Liver (tissue), 9 donors: ENCODE results near the gene PSMB7. TPM values are rescaled to one million over a fixed set of nuclear protein-coding genes. Genes with fewer than 3 reads are reported as not detected.

Source experiments
- DNase-seq: peaks from one replicate; pipeline ENCODE4 v3.0.0-alpha.2; 2017; ENCODE audit warnings: low spot score
- H3K27ac ChIP-seq, 2 donors: one replicate each; pipeline ENCODE4 v1.7.0; 2013; ENCODE audit warnings: inconsistent platforms in 2 of 2, low read length in 2 of 2, control low read depth in 1 of 2, low read depth in 1 of 2, mild to moderate bottlenecking in 1 of 2
- H3K27me3 ChIP-seq, 4 donors: one replicate each; pipeline versions ENCODE4 v1.6.1 to v1.7.0; 2013; ENCODE audit warnings: low read length in 3 of 4, inconsistent platforms in 1 of 4, mild to moderate bottlenecking in 1 of 4, moderate library complexity in 1 of 4; ENCODE audit not compliant: control insufficient read depth in 4 of 4, insufficient read depth in 4 of 4
- H3K36me3 ChIP-seq, 4 donors: one replicate each; pipeline versions ENCODE4 v1.6.1 to v1.7.0; 2013; ENCODE audit warnings: low read length in 3 of 4, mild to moderate bottlenecking in 3 of 4, low read depth in 1 of 4, moderate library complexity in 1 of 4; ENCODE audit not compliant: control insufficient read depth in 4 of 4, insufficient read depth in 3 of 4
- H3K4me1 ChIP-seq, 4 donors: one replicate each; pipeline versions ENCODE4 v1.6.1 to v1.7.0; 2013; ENCODE audit warnings: low read length in 3 of 4, mild to moderate bottlenecking in 3 of 4, moderate library complexity in 1 of 4; ENCODE audit not compliant: control insufficient read depth in 4 of 4, insufficient read depth in 4 of 4
- H3K4me3 ChIP-seq, 3 donors: one replicate each; pipeline versions ENCODE4 v1.6.1 to v1.7.0; 2013; ENCODE audit warnings: low read length in 3 of 3, control low read depth in 1 of 3, low read depth in 1 of 3, mild to moderate bottlenecking in 1 of 3
- H3K9ac ChIP-seq, 2 donors: one replicate each; pipeline ENCODE4 v1.7.0; 2013; ENCODE audit warnings: low read length in 2 of 2, mild to moderate bottlenecking in 2 of 2, moderate library complexity in 2 of 2, control low read depth in 1 of 2, low read depth in 1 of 2
- H3K9me3 ChIP-seq, 4 donors: one replicate each; pipeline versions ENCODE4 v1.6.1 to v1.7.0; 2013; ENCODE audit warnings: low read length in 3 of 4; ENCODE audit not compliant: control insufficient read depth in 4 of 4
- EGR1 ChIP-seq, 2 donors: IDR thresholded peaks; 2 replicates each; pipeline ENCODE4 v1.6.1; 2016 to 2018; ENCODE audit warnings: antibody characterized with exemption in 2 of 2, low read depth in 2 of 2
- FOXA1 ChIP-seq: IDR thresholded peaks from 2 replicates; pipeline ENCODE4 v1.6.1; 2016; ENCODE audit warnings: antibody characterized with exemption
- FOXA2 ChIP-seq: IDR thresholded peaks from 2 replicates; pipeline ENCODE4 v1.6.1; 2016; ENCODE audit warnings: antibody characterized with exemption
- GABPA ChIP-seq, 2 donors: IDR thresholded peaks in 1 of 2; conservative IDR thresholded peaks in 1 of 2; 2 replicates each; pipeline ENCODE4 v1.6.1; 2016; ENCODE audit warnings: antibody characterized with exemption in 2 of 2, mild to moderate bottlenecking in 1 of 2, moderate library complexity in 1 of 2
- HNF4A ChIP-seq, 2 donors: conservative IDR thresholded peaks; 2 replicates each; pipeline ENCODE4 v1.6.1; 2016; ENCODE audit warnings: antibody characterized with exemption in 2 of 2, mild to moderate bottlenecking in 2 of 2
- HNF4G ChIP-seq: IDR thresholded peaks from 2 replicates; pipeline ENCODE4 v1.6.1; 2016; ENCODE audit warnings: antibody characterized with exemption
- JUND ChIP-seq, 2 donors: IDR thresholded peaks; 2 replicates each; pipeline ENCODE4 v1.6.1; 2016; ENCODE audit warnings: antibody characterized with exemption in 2 of 2
- RAD21 ChIP-seq, 2 donors: IDR thresholded peaks; 2 replicates each; pipeline ENCODE4 v1.6.1; 2016; ENCODE audit warnings: antibody characterized with exemption in 2 of 2, mild to moderate bottlenecking in 2 of 2
- RXRA ChIP-seq, 2 donors: IDR thresholded peaks; 2 replicates each; pipeline ENCODE4 v1.6.1; 2017 to 2018; ENCODE audit warnings: antibody characterized with exemption in 2 of 2, mild to moderate bottlenecking in 1 of 2
- SP1 ChIP-seq: IDR thresholded peaks from 2 replicates; pipeline ENCODE4 v1.6.1; 2018; ENCODE audit warnings: antibody characterized with exemption, mild to moderate bottlenecking
- TAF1 ChIP-seq: conservative IDR thresholded peaks from 2 replicates; pipeline ENCODE4 v1.6.1; 2016; ENCODE audit warnings: antibody characterized with exemption, mild to moderate bottlenecking
- YY1 ChIP-seq: IDR thresholded peaks from 2 replicates; pipeline ENCODE4 v1.6.1; 2016; ENCODE audit warnings: antibody characterized with exemption, mild to moderate bottlenecking
- WGBS: extraction: QIAGEN DNeasy Blood & Tissue Kit; methylation state at CpG from one replicate; pipeline ENCODE4 v1.1.7; 2013; 5-methylcytosine and 5-hydroxymethylcytosine counted together
- polyA plus RNA-seq, 2 donors: library from polyadenylated mRNA; stranded (reverse) in 1 of 2; unstranded in 1 of 2; fragments of 200-250 nt in 1 of 2; fragments of >200 nt in 1 of 2; fragmentation: Nextera tagmentation in 1 of 2; extraction: Ambion mirVana in 1 of 2; gene quantifications; one replicate each; pipeline versions ENCODE4 v1.2.1 to v1.2.3, GENCODE V29; 2013 to 2015
- total RNA-seq, 2 donors: library from RNA; depleted of rRNA; stranded (reverse); fragments of >200 nt; gene quantifications; one replicate each; pipeline ENCODE4 v1.2.3, GENCODE V29; 2014
- TF ChIP-seq, protein P1 (sequence below): fragments of 150-350 bp; IDR thresholded peaks from 2 replicates; pipeline ENCODE4 v1.5.1; 2017; ENCODE audit warnings: improper control_type of control experiment, low read depth, low read length; ENCODE audit not compliant: missing input control
- TF ChIP-seq, protein P2 (sequence below): IDR thresholded peaks from 2 replicates; pipeline ENCODE4 v1.6.1; 2016; ENCODE audit warnings: antibody characterized with exemption, mild to moderate bottlenecking
- TF ChIP-seq, protein P3 (sequence below): IDR thresholded peaks from 2 replicates; pipeline ENCODE4 v1.6.1; 2016; ENCODE audit warnings: antibody characterized with exemption
- TF ChIP-seq, protein P4 (sequence below): IDR thresholded peaks from 2 replicates; pipeline ENCODE4 v1.6.1; 2016; ENCODE audit warnings: antibody characterized with exemption
- donor health status: healthy.
- donor health status: healthy.
- donor health status: healthy.
- donor health status: healthy.
- donor health status: healthy.

The PSMB7 gene
- total and polyA plus RNA-seq, 4 donors = 90.9 to 183 (median 134) TPM

DNA sequence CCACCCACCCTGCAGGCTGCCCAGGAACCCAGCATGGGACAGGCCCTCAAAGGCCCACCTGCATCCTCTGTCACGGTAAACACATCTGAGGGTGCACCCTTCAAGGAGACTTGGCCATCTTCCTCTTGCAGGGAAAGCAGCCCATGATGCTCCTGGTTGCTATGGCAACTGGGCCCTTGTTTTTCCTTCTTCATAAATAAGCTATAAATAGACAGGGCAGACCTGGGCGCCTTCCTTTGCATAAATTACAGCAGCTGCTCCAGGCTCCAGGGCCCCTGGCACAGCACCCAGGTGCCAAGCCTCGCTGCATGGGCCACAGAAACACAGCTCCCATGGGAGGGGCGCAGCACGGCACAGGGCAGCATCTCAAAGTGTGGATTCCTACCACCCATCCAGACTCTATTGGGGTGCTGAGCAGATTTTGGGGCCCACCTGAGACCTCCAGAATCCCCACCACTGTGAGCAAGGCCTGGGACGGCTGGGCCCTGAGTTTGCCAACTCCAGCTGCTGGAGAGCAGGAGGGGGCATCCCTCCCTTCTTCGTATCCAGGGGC is 5.8 kb upstream of the PSMB7 start:
- no peak overlapping the region for H3K27ac ChIP-seq
- no peak for DNase-seq
- no peak for TF ChIP-seq HNF4G
- TF ChIP-seq HNF4A (conservative IDR thresholded peaks at IDR 0.05) = no peak
- TF ChIP-seq JUND (IDR thresholded peaks at IDR 0.05) = no peak
- TF ChIP-seq EGR1 (IDR thresholded peaks at IDR 0.05; ENCODE audit: low read depth in 2 of 2) = no peak
- TF ChIP-seq, protein P1, sequence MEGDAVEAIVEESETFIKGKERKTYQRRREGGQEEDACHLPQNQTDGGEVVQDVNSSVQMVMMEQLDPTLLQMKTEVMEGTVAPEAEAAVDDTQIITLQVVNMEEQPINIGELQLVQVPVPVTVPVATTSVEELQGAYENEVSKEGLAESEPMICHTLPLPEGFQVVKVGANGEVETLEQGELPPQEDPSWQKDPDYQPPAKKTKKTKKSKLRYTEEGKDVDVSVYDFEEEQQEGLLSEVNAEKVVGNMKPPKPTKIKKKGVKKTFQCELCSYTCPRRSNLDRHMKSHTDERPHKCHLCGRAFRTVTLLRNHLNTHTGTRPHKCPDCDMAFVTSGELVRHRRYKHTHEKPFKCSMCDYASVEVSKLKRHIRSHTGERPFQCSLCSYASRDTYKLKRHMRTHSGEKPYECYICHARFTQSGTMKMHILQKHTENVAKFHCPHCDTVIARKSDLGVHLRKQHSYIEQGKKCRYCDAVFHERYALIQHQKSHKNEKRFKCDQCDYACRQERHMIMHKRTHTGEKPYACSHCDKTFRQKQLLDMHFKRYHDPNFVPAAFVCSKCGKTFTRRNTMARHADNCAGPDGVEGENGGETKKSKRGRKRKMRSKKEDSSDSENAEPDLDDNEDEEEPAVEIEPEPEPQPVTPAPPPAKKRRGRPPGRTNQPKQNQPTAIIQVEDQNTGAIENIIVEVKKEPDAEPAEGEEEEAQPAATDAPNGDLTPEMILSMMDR = no peak
- no peak for TF ChIP-seq FOXA2
- TF ChIP-seq, protein P2, sequence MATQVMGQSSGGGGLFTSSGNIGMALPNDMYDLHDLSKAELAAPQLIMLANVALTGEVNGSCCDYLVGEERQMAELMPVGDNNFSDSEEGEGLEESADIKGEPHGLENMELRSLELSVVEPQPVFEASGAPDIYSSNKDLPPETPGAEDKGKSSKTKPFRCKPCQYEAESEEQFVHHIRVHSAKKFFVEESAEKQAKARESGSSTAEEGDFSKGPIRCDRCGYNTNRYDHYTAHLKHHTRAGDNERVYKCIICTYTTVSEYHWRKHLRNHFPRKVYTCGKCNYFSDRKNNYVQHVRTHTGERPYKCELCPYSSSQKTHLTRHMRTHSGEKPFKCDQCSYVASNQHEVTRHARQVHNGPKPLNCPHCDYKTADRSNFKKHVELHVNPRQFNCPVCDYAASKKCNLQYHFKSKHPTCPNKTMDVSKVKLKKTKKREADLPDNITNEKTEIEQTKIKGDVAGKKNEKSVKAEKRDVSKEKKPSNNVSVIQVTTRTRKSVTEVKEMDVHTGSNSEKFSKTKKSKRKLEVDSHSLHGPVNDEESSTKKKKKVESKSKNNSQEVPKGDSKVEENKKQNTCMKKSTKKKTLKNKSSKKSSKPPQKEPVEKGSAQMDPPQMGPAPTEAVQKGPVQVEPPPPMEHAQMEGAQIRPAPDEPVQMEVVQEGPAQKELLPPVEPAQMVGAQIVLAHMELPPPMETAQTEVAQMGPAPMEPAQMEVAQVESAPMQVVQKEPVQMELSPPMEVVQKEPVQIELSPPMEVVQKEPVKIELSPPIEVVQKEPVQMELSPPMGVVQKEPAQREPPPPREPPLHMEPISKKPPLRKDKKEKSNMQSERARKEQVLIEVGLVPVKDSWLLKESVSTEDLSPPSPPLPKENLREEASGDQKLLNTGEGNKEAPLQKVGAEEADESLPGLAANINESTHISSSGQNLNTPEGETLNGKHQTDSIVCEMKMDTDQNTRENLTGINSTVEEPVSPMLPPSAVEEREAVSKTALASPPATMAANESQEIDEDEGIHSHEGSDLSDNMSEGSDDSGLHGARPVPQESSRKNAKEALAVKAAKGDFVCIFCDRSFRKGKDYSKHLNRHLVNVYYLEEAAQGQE = no peak
- TF ChIP-seq, protein P3, sequence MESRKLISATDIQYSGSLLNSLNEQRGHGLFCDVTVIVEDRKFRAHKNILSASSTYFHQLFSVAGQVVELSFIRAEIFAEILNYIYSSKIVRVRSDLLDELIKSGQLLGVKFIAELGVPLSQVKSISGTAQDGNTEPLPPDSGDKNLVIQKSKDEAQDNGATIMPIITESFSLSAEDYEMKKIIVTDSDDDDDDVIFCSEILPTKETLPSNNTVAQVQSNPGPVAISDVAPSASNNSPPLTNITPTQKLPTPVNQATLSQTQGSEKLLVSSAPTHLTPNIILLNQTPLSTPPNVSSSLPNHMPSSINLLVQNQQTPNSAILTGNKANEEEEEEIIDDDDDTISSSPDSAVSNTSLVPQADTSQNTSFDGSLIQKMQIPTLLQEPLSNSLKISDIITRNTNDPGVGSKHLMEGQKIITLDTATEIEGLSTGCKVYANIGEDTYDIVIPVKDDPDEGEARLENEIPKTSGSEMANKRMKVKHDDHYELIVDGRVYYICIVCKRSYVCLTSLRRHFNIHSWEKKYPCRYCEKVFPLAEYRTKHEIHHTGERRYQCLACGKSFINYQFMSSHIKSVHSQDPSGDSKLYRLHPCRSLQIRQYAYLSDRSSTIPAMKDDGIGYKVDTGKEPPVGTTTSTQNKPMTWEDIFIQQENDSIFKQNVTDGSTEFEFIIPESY = no peak
- no peak for TF ChIP-seq FOXA1
- TF ChIP-seq GABPA (IDR thresholded peaks at IDR 0.05 in 1 of 2, conservative IDR thresholded peaks at IDR 0.05 in 1 of 2) = no peak
- no peak for TF ChIP-seq YY1
- TF ChIP-seq SP1 = no peak
- TF ChIP-seq, protein P4, sequence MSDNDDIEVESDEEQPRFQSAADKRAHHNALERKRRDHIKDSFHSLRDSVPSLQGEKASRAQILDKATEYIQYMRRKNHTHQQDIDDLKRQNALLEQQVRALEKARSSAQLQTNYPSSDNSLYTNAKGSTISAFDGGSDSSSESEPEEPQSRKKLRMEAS = no peak
- TF ChIP-seq RXRA (IDR thresholded peaks at IDR 0.05) = no peak
- no peak for TF ChIP-seq TAF1
- no peak for TF ChIP-seq RAD21 (IDR thresholded peaks at IDR 0.05)
- H3K4me1 ChIP-seq = no peaks in the 10 kb centered on the region
- no peaks in the 10 kb centered on the region for H3K36me3 ChIP-seq
- H3K27me3 ChIP-seq = peaks cover 0 to 2% (median 0%) of the 10 kb centered on the region in 4 donors
- no peak overlapping the region for H3K9ac ChIP-seq
- H3K9me3 ChIP-seq = no peaks in the 10 kb centered on the region
- no peak overlapping the region for H3K4me3 ChIP-seq
- 90% methylated on average over 7 of the region's 7 CpGs for WGBS
